Activated T-cell treated with anti-CD3 and anti-CD28 coated beads for 48 hours (primary cell): Measurements from ENCODE around the gene ZNF322.

Source experiments
- DNase-seq: peaks from one replicate; pipeline ENCODE4 v3.0.0-alpha.2; 2020; ENCODE audit warnings: low read depth

Gene ZNF322

GRCh38 chr6:26613689-26614683, 45.6 kb downstream of the ZNF322 start:
- no peak for DNase-seq

DNA sequence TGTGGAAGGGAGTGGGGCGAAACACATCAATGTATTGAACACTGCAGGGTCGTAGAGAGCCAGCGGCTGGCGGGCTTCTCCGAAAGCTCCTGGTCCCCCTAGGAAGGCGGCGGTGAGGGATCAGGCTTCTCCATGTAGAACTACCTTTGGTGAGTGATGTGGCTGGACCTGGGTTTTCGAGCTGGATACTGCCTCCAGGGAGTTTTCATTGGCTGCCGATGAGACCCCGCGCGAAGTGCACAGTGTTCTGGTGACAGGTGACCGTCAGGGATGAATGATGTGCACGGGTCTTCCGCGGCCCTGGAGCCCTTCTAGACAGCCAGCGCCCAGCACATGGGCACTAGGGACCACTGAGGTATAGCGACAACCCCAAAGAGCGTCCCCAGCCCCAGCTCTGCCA, 46.3 kb downstream of the ZNF322 start:
- DNase-seq: no peak

DNA sequence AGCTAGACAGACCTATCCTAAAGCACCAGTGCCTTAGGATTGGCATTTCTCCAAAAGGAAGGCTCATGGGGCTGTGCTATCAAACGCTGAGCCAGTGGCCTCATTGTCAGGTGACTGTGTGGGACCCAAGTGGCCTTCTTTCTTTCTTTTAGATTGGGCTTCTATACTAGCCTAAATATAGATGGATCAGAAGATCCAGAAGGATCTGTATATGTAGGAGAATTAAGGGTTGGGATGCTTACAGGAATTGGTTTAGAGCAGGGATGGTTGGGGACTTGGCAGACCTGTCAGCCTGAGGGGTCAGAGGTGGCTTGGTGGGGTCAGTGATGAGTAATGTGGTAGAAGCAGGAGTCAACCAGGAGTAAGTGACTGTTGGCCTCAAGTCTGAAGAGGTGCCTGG, 47.9 kb downstream of the ZNF322 start:
- DNase-seq: no peak

- no peak for DNase-seq
Measured at GRCh38 chr6:26609463-26609862, 50.1 kb downstream of the ZNF322 start.

- DNase-seq: no peak
Measured at GRCh38 chr6:26607434-26608230, 51.9 kb downstream of the ZNF322 start.

GRCh38 chr6:26604797-26605196, 54.7 kb downstream of the ZNF322 start:
- DNase-seq: no peak

DNA sequence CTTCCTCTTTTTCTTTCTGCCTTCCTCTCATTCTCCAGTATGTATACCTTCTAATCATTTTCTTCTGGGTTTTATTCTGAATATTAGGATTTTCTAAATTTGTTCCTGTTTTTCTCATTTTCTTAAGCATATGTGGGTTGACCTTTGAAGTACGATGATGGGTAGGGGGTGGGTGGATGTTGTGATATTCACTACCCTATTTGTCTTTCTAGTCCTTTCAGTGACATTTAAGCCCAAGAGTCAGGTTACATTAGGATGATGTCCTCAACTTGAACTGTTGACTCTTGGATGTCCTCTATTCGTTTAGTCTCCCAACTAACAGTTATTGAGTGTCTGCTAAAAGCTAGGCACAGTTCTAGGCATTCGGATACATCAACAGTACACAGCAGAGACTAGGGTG, 55.5 kb downstream of the ZNF322 start:
- no peak for DNase-seq

DNA sequence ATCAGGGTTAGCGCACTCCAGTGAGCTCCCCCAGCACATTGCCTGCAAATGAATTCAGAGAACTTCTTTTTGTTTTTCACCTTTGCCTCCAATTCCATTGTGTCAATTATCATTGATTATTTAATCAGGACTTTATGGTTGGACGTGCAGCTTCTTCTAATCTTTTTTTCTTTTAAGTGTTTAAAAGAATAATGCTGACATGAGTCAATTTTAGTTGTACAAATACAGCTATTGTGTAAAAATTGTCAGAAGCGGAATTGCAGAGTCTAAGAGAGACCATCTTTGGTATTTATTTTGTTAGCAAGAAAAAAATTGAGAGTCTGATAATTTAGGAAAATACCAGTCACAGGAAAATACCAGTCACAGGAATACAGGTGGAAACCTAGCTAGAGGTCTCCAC, 57.3 kb downstream of the ZNF322 start:
- no peak for DNase-seq

DNA sequence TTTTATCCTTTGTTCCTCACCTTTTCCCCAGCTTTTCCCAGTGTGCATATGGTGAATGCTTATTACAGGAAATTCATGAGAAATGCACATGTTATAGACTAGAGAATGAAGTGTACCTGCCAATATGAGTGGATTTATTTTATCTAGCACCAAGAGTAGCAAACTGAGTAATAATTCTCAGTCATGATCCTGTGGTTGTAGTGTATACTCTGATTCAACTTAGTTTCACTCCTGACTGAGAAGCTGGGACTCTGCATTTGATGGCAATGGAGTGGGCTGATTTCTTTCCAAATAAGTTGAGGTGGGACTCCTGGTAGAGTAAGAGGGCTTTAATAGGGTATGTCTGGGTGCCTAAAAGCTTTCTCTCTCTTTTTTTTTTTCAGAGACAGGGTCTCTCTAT, 58.8 kb downstream of the ZNF322 start:
- DNase-seq: no peak

- DNase-seq: no peak
Measured at GRCh38 chr6:26599591-26599990, 60.0 kb downstream of the ZNF322 start.

GRCh38 chr6:26599134-26599533, 60.4 kb downstream of the ZNF322 start:
- DNase-seq: no peak

- no peak for DNase-seq
Measured at GRCh38 chr6:26598267-26598666, 61.3 kb downstream of the ZNF322 start.

- no peak for DNase-seq
Measured at GRCh38 chr6:26597821-26598220, 61.7 kb downstream of the ZNF322 start.

DNA sequence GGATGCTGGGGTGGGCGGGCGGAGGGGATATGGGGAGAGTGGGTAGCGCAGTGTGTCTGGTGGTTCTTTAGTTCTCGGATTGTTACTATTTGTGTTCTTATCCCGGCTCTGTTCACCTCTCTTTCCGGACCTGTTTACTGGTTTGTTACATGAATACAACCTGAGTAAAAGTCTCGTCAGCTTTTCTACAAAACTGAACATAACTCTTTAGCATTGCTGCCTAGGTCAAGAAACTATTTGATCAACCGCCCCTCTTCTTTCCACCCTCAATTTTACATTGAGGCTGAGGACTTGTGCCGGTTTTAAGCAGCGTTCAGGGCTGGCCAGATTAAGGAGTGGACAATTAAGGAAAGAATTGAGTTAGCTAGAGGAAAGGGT, 62.2 kb downstream of the ZNF322 start:
- DNase-seq: no peak

- DNase-seq: peak; percentile 94
Measured at GRCh38 chr6:26596579-26597388, 62.8 kb downstream of the ZNF322 start, which contains the start of gene ABT1. TSS of gene ABT1 (plus strand) at chr6:26596953. CDS start at chr6:26596983, 30 bp downstream.

DNA sequence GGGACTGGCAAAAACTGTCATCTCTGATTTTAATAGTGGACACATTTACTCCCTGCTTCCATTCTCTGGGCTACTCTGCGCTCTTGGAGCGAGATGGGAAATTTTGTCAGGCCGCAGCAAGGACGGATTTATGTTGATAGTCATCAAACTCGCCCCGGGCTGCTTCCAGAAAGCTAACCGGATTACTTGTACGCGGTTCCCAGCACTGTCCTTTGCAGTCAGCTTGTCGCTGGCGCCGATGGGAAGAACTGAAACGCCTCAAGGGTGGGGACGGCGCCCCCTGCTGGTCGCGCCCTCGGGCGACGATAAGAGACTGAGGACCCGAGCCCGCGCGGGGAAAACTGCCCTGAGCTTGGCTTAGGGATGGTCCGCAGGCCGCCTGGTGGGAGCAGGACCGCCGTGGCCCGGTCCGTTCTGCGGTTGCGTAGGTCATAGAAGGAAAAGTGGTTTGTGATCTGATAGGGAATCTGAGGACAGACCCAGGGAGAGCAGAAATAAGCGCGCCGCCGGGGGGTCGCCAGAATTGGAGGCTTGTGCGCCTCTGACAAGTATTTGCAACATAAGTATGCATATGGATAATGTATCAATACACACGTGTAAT, 63.8 kb downstream of the ZNF322 start:
- peak; percentile 84 for DNase-seq

GRCh38 chr6:26594730-26595632, 64.6 kb downstream of the ZNF322 start:
- peak; percentile 64 for DNase-seq

GRCh38 chr6:26594131-26594498, 65.4 kb downstream of the ZNF322 start:
- no peak for DNase-seq

- DNase-seq: no peak
Measured at GRCh38 chr6:26593278-26594130, 66.0 kb downstream of the ZNF322 start.

- no peak for DNase-seq
Measured at GRCh38 chr6:26592649-26593048, 66.9 kb downstream of the ZNF322 start.
